HS-5 (cell line): ENCODE measurements around the gene SELENOF.
"Not testable (repeated sequence)": the region's sequence is repeated elsewhere in the genome, so short reads cannot be mapped to it uniquely, and the experiment has no call there.

Experiments
- DNase-seq: peaks from one replicate; pipeline ENCODE4 v3.0.0-alpha.2; 2012; ENCODE audit warnings: low read depth

Gene SELENOF

GRCh38 chr1:86915737-86916235, 1.9 kb upstream of the SELENOF start:
- DNase-seq = peak; percentile 9

GRCh38 chr1:86914998-86915736, 1.2 kb upstream of the SELENOF start:
- peak; percentile 37 for DNase-seq

GRCh38 chr1:86914601-86914997, 673 bp upstream of the SELENOF start, which contains the start of gene HS2ST1:
Gene HS2ST1, plus strand, starts transcription at chr1:86914635.
- DNase-seq = no peak

- DNase-seq = peak; percentile 19
Measured at GRCh38 chr1:86913399-86913895, 479 bp downstream of the SELENOF start.

GRCh38 chr1:86912281-86912900, 1.5 kb downstream of the SELENOF start:
- DNase-seq = no peak

- no peak for DNase-seq
Measured at GRCh38 chr1:86906419-86906818, 7.5 kb downstream of the SELENOF start.

- DNase-seq = no peak
Measured at GRCh38 chr1:86905875-86906274, 8.1 kb downstream of the SELENOF start.

GRCh38 chr1:86899401-86899800, 14.5 kb downstream of the SELENOF start:
- DNase-seq = not testable (repeated sequence)

- no peak for DNase-seq
Measured at GRCh38 chr1:86888327-86888726, 25.6 kb downstream of the SELENOF start.

- DNase-seq = no peak
Measured at GRCh38 chr1:86887479-86888162, 26.3 kb downstream of the SELENOF start.

GRCh38 chr1:86875722-86876121, 38.2 kb downstream of the SELENOF start:
- no peak for DNase-seq

- DNase-seq = no peak
Measured at GRCh38 chr1:86872086-86872485, 41.8 kb downstream of the SELENOF start.

- DNase-seq = no peak
Measured at GRCh38 chr1:86871001-86871400, 42.9 kb downstream of the SELENOF start.

- no peak for DNase-seq
Measured at GRCh38 chr1:86868477-86868876, 45.4 kb downstream of the SELENOF start.

- not testable (repeated sequence) for DNase-seq
Measured at GRCh38 chr1:86867278-86867677, 46.6 kb downstream of the SELENOF start.

- no peak for DNase-seq
Measured at GRCh38 chr1:86866665-86867064, 47.3 kb downstream of the SELENOF start.

- DNase-seq = no peak
Measured at GRCh38 chr1:86865973-86866637, 47.8 kb downstream of the SELENOF start.

- no peak for DNase-seq
Measured at GRCh38 chr1:86862920-86863319, 51.0 kb downstream of the SELENOF start.

- no peak for DNase-seq
Measured at GRCh38 chr1:86861424-86861823, 52.5 kb downstream of the SELENOF start.

GRCh38 chr1:86860424-86860823, 53.5 kb downstream of the SELENOF start:
- no peak for DNase-seq

GRCh38 chr1:86860020-86860419, 53.9 kb downstream of the SELENOF start:
- DNase-seq = no peak
